ENCODE measurements around the gene TMEM208. TPM values are rescaled to one million over a fixed set of nuclear protein-coding genes. Genes with fewer than 3 reads are reported as not detected.

Gene TMEM208
- total and polyA plus RNA-seq, 2 of the 8 experiments (the other 6 are each of a cell fraction or from before 2014, with no cell fraction given): 37.7 to 100.0 TPM

DNA sequence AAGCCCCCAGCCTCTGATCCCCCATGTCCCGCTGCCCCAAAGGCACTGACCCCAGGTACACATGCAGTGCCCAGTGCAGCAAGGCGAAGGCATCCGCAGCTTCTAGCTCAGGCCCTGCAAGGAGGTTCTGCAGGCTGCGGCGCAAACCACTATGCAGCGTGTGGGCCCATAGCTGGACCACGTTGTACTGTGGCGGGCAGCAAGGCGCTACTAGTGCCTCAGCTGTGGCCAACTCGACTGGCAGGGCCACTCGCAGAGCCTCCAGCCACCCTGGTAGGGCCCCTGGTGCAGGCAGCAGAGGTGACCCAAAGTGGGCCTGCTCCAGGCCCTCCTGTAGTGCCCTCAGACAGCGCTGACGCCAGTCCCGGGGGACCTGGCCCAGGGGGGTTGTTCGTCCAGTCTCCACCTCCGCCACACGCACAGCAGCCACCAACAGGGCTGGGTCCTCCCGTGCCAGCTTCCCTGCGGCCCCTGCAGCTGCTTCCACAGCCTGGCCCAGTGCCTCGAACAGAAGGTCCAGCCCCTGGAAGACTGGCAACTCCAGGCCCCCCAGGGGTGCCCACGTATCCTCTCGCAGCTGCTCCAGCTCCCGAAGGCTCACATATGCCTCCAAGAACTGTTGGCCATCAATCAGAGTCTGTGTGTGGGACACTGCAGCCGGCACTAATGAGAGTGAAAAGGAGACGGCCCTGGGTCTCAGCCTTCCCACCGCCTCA, 39.6 kb upstream of the TMEM208 start:
- H2BK12ac ChIP-seq (ENCODE audit: low read depth, low read length): no peak overlapping the region
- H3K36me3 ChIP-seq (ENCODE audit: control insufficient read depth in 2 of 4, insufficient read depth in 4 of 4, low read length in 3 of 4): no peaks in the 10 kb centered on the region; a peak in 1 of 8 replicates
- no peak overlapping the region; the same call in 1 of the 2 replicates for H4K8ac ChIP-seq (ENCODE audit: extremely low read depth, insufficient read depth, low read length)
- peaks cover under 1% of the 10 kb centered on the region; the same call in 1 of the 2 replicates for H3K79me1 ChIP-seq (ENCODE audit: low read depth, low read length)
- H2AFZ ChIP-seq (ENCODE audit: low read length): no peak overlapping the region
- peaks cover 8 to 32% (median 19%) of the 10 kb centered on the region in 4 experiments for H3K27me3 ChIP-seq (replicated peaks in 1 of 4; ENCODE audit: control insufficient read depth in 3 of 4, extremely low read depth in 1 of 4, insufficient read depth in 3 of 4, low read length in 3 of 4)
- H3K23ac ChIP-seq (ENCODE audit: insufficient read length): no peak overlapping the region
- H4K5ac ChIP-seq (ENCODE audit: insufficient read length, low read depth, low read length): no peak overlapping the region
- POLR2A ChIA-PET (ENCODE audit: partially characterized antibody): interaction anchor here (0.5 to 1.6 kb wide), 4 partner anchors 11 to 235 kb away, joined by 3 to 8 read pairs (median 4); no protein-coding TSS in a partner anchor
- H3K9me3 ChIP-seq (ENCODE audit: insufficient read depth in 2 of 2, low read depth in 1 of 2, low read length in 1 of 2): no peaks in the 10 kb centered on the region
- peaks cover 13% of the 10 kb centered on the region; the same call in 1 of the 2 replicates for H3K23me2 ChIP-seq (ENCODE audit: low read depth, low read length)
- no peak overlapping the region for H3K9ac ChIP-seq (replicated peaks in 1 of 4; ENCODE audit: extremely low read depth in 1 of 4, low read depth in 3 of 4, low read length in 3 of 4)
- H2AK5ac ChIP-seq (ENCODE audit: low read depth, low read length): no peak overlapping the region
- CTCF ChIA-PET (ENCODE audit: partially characterized antibody): interaction anchor here (0.6 to 9.3 kb wide), 9 partner anchors 12 to 756 kb away, joined by 3 to 151 read pairs (median 3); partner anchors contain the start of genes ELMO3, FBXL8, HSF4 and LCAT
- WGBS, 2 experiments (ENCODE audit: extremely low coverage in 1 of 2, insufficient coverage in 1 of 2, insufficient read length in 1 of 2, insufficient replicate concordance in 2 of 2, low coverage in 1 of 2, low lambda C conversion rate in 2 of 2, missing lambda C conversion rate in 1 of 2): 91% methylated on average over 24 of the region's 26 CpGs; no CpG with 5 or more reads in 1 of the 2 experiments
- H3K4me2 ChIP-seq (ENCODE audit: insufficient read depth in 1 of 2, low read depth in 2 of 2, low read length in 2 of 2): no peak overlapping the region
- no peak overlapping the region for H2BK20ac ChIP-seq (ENCODE audit: low read length)
- no peak for FAIRE-seq
- no peak overlapping the region for H2BK5ac ChIP-seq (ENCODE audit: low read depth, low read length)
- no peak overlapping the region for H3K56ac ChIP-seq (replicated peaks; ENCODE audit: insufficient read length, low read depth, low read length)
- no peak overlapping the region for H3K14ac ChIP-seq (ENCODE audit: insufficient read length)
- H3K4me1 ChIP-seq (replicated peaks in 1 of 4; ENCODE audit: control insufficient read depth in 3 of 4, insufficient read depth in 4 of 4, low read length in 3 of 4): peaks cover 0 to 17% (median 10%) of the 10 kb centered on the region in 4 experiments; a peak in 6 of 7 replicates
- no peak overlapping the region for H2BK120ac ChIP-seq (replicated peaks; ENCODE audit: low read depth, low read length)
- no peak overlapping the region for H3K4me3 ChIP-seq (ENCODE audit: extremely low read depth in 1 of 4, insufficient read depth in 2 of 4, low read depth in 3 of 4, low read length in 4 of 4)
- no peak for DNase-seq (ENCODE audit: low read depth in 1 of 2, low spot score in 2 of 2)
- H3K79me2 ChIP-seq (ENCODE audit: control insufficient read depth in 1 of 2, insufficient read depth in 2 of 2, low read length in 2 of 2): peaks cover under 1 to 7% of the 10 kb centered on the region in 2 experiments
- peak overlapping the region; percentile 69 for H3K4ac ChIP-seq (replicated peaks; ENCODE audit: insufficient read length, low read depth, low read length)
- H3K27ac ChIP-seq (ENCODE audit: low read depth, low read length): no peak overlapping the region
- H2BK15ac ChIP-seq (ENCODE audit: low read length): no peak overlapping the region
- H4K91ac ChIP-seq (replicated peaks; ENCODE audit: insufficient read length, low read length): no peak overlapping the region
- H4K20me1 ChIP-seq (replicated peaks in 1 of 2; ENCODE audit: control insufficient read depth in 1 of 2, insufficient read depth in 2 of 2, low read length in 2 of 2): peaks cover 2 to 17% of the 10 kb centered on the region in 2 experiments
- no peak overlapping the region for H3K18ac ChIP-seq (ENCODE audit: extremely low read depth, low read length)
